ENCODE results near the gene LRFN2.

Gene LRFN2

GRCh38 chr6:40511884-40512283 is 75.3 kb downstream of the LRFN2 start:
- no peak for DNase-seq

DNA sequence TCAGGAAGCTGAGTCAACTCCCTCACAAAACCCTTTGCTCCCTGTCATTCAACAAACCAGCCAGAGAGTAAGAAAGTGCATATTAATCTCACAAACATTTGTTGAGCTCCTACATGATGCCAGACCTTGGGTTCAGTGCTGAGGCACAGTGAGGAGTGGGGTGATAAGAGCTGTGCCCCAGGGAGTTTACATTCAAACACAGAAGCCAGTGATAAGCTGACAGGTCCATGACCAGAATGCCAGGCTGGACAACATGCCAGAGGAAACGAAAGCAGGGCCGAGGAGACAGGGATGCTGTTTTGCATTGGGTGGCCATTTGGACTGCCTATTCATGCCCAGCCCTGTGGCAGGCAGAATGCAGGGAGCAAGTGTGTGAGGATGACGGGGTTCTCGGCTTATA is 76.7 kb downstream of the LRFN2 start:
- no peak for DNase-seq

DNA sequence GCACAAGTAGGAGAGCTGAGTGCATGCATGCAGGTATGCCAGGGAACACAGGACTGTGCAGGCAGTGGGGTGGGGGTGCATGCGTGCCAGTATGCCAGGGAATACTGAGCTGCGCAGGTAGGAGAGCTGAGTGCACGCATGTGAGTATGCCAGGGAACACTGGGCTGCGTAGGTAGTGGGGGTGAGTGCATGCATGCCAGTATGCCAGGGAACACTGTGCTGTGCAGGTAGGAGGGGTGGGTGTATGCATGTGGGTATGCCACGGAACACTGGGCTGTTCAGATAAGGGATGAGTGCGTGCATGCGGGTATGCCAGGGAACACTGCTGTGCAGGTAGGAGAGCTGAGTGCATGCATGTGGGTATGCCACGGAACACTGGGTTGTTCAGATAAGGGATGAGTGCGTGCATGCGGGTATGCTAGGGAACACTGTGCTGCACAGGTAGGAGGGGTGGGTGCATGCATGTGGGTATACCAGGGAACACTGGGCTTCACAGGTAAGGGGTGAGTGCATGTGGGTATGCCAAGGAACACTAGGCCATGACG is 77.4 kb downstream of the LRFN2 start:
- no peak for DNase-seq

- no peak for DNase-seq
Observed at GRCh38 chr6:40509086-40509485, 78.1 kb downstream of the LRFN2 start.

DNA sequence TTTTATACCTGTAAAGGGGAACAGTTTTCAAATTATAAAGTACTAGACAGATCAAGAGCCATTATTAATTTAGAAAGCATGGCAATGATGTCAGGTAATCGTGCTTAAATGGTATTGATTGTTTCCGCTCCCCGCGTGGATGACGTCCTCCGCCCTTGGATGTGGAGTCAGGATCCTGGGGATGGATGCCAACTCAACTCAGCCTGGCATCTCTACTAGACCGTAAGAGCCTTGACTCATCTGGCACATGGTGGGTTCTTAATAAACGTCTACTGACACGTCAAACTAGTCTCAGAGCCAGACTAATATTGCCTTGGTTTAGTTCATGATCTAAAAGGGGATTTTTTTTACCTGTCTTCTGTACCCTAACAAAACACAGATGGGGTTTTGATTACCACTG is 80.2 kb downstream of the LRFN2 start:
- no peak for DNase-seq

DNA sequence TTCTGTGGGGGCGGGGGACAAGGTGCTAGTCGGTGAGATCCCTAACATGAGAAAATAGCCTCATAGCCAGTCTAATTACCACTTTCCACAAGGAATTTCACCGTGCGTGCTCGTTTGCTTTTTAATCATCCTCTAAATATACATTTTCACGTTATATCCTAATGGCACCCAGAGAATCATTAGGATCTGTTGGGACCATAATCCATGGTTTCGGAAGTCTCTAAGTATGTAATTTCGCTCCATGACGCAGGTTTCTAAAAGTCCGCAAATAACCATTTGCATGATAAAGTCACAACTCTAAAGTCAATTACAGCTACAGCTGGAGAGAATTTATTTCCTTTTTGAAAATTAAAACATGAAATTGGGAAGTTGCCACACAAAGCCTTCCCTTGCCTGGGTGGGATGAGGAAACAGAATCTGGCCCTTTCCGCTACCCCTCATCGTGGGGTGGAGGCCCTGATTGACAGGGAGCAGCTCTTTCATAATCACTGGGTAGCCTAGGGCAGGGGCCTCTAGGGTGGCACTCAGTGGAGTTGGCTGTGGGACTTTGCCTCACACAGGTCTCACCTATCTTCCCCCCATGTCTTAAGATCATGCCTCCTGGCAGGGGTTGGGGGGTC is 81.9 kb downstream of the LRFN2 start:
- no peak for DNase-seq

- DNase-seq, result no peak
Observed at GRCh38 chr6:40504274-40504673, 82.9 kb downstream of the LRFN2 start.

- no peak for DNase-seq
Observed at GRCh38 chr6:40500227-40500626, 86.9 kb downstream of the LRFN2 start.

DNA sequence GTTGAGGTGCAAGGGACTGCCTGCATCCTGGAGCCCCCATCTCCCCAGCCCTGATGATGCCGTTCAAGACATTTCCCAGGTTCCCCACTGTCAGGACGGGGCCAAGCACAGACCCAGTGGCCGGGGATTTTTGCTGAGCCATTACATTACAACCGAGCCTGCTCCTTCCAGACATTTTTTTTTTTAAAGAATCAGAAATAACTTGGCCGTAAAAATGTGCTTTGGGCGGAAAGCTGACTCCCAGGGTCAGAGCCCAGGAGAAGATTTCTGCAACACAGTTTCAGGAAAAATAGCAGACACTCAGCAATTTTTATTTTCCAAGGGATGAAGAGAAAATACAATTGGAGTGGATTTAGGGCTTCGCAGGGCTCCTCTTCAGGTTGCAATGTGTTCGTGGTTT is 87.9 kb downstream of the LRFN2 start:
- DNase-seq, result no peak

GRCh38 chr6:40498148-40498547 is 89.0 kb downstream of the LRFN2 start:
- DNase-seq, result no peak

GRCh38 chr6:40492187-40492586 is 95.0 kb downstream of the LRFN2 start:
- no peak for DNase-seq

- no peak for DNase-seq
Observed at GRCh38 chr6:40490508-40490907, 96.7 kb downstream of the LRFN2 start.

DNA sequence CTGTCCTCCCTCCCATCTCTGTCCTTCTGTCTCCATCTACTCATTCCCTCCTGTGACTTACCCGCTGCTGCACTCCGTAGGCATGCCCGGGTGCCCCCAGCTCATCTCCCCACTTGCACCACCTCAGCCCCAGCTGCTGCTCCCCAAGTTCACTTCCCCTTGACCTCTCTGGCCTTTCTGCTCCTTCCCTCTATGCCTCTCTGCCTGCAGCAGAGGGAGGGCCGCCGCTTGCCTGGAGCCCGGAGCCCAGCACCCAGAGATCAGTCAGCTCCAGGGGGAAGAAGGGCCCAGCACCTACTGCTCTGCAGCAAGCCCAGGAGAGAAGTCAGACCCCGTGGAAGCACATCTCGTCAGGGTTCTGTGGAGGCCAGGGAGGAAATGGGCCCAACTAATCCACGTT is 97.4 kb downstream of the LRFN2 start:
- DNase-seq, result no peak

DNA sequence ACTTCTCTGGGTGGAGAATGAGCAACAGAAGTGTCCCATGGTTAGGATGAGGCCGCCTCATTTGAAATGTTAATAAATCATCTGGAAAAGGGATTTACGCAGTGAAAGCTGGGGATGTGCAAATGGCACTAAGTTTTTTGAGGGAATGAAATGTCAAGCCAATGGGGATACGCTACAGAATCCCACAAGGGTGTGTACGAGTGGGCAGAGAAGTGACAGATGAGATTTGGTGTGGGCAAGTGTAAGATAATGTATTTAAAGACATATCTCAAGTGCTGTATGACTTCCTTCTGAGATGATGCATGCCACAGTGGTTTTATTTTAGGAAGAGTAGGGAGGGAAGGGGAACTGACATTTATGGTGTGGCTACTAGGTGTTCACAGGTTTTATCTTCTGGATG is 100.6 kb downstream of the LRFN2 start:
- DNase-seq, result no peak

DNA sequence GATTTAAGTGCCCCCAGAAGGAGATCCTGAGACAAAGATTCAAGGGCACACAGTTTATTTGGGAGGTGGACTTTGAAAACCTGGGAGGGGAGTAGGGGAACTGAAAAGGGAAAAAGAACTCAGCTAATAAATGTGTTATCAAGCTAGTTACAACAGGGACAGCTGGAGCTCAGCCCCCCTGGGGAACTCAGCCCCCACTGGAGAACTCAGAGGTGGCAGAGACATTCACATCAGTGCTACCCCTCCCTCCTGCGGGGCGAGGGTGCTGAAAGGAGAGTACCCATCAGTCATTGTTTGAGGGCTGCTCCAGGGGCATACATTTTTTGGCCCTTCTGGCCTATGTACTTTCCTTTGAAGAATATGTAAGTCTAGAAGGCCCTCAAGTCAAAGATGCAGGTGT is 101.4 kb downstream of the LRFN2 start:
- no peak for DNase-seq

GRCh38 chr6:40485300-40485699 is 101.9 kb downstream of the LRFN2 start:
- DNase-seq, result no peak

DNA sequence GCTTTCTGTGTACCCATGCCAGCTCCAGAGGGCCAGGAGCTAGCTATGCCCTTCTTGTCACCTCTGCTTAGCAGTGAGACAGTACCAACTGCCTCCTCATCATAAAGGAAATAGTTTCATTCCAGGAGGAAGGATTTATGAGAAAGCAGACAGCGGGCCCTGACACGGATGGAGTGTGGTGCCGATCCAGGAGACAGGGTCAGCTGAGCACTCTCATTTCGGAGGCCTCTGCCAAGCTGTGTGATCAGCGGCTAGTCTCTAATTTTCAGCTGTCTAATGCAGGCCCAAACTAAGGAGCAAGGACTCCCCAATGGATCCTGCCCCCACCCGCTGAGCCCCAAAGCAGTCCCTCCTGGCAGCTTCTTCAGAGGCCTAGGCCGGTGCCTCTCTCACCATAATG is 103.1 kb downstream of the LRFN2 start:
- no peak for DNase-seq

- DNase-seq, result no peak
Observed at GRCh38 chr6:40482532-40482931, 104.6 kb downstream of the LRFN2 start.

DNA sequence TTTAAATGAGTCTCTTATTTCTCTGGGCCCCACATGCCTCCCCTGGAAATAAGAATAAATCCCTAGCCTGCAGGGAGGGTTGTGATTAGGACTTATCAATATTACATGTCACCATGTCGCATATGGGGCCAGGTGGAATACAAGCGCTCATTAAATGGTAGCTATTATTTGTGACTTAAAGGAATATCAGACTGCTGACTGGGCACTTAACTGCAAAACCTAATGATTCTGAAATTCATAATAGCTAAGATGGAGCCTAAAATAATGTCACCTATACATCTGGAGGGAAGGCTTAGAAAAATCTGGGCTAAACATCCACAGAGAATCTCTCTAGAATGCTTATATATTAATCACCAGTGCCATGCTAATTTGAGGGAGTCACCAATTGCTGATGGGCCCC is 106.5 kb downstream of the LRFN2 start:
- DNase-seq, result no peak

DNA sequence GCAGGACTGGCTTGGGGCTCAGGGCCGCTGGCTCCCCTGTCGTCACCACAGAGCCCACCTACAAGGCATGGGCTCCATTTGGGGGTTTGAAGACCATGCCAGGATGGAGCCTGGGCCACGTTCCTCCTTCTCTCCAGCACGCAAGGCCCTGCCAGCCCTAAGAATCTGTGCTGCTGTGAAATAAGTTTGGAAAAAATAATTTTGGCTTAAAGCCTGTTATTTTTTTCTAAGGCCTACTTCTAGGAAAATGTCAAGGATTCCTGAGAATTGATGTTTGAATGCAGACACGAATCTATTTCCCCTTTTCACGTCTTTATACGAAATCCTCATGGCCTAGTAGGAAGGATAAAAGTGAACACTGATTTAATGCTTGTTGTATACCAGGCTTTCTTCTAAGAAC is 107.5 kb downstream of the LRFN2 start:
- no peak for DNase-seq

GRCh38 chr6:40477246-40478126 is 109.7 kb downstream of the LRFN2 start:
- no peak for DNase-seq

DNA sequence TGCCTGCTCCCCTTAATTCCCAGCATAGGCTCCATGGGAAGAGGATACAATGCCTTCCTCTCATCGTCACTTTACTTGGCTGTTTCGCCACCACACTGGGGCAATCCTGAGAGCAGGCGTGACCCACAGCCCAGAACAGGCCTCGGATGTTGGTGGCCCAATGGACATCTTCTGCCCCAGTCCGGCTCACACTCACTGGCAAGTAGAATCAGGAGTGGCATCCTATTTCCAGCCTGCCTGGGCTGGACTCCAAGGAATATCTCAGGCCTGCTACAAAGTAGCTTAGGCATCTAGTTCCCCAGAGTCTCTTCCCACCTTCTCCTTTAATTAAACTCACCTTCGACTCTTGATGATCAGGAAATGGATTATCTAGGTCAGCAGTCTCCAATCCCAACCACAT is 110.5 kb downstream of the LRFN2 start:
- no peak for DNase-seq

DNA sequence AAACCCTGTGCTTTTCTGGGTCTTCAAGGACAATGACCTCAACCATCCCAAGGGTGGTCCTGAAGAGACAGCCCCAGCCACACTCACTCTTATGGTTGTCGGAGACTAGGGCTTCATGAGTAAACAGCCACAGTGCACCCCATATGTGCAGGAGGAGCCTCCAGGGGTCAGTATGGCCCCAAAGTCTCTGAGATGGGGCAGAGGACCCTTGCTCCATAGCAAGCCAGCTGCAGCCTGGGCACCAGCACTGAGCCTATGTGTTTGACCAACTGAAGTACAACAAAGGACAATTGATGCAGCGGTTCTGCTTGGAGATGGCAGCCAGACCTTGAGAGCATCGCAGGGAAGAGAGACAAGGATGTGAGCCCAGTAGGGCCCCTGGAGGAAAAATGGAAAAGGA is 112.2 kb downstream of the LRFN2 start:
- no peak for DNase-seq

GRCh38 chr6:40473026-40473425 is 114.1 kb downstream of the LRFN2 start:
- no peak for DNase-seq

Measured in GF-D8 (cell line).